GM19240 (cell line): ENCODE results near the gene TMEFF2.
"Not testable (repeated sequence)": the region's sequence is repeated elsewhere in the genome, so short reads cannot be mapped to it uniquely, and the experiment has no call there.

ENCODE experiments used
- DNase-seq: peaks from one replicate; pipeline ENCODE4 v3.0.0; 2011; ENCODE audit warnings: low spot score; ENCODE audit not compliant: insufficient read length

TMEFF2 gene

GRCh38 chr2:192184349-192184748 lies 10.4 kb downstream of the TMEFF2 start:
- DNase-seq = no peak

GRCh38 chr2:192183296-192183695 lies 11.4 kb downstream of the TMEFF2 start:
- DNase-seq = no peak

DNA sequence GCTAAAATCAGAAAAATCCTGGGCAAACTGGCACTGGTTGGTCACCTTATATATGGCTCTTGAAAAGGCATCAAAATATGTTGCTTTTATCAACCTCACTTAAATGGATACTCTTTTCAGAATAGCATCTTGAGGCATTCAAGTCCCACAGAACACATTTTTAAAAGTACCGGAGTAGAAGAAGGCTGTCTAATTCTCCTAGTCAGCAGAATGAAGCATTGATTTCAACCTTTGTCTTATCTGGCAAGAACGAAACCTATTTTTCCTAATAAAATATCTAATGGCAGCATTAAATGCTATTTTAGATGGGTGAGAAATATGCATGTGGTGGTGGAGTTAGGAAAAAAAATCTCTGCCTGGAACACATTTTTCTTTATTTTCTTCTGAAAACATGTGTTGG lies 27.8 kb downstream of the TMEFF2 start:
- DNase-seq = no peak

DNA sequence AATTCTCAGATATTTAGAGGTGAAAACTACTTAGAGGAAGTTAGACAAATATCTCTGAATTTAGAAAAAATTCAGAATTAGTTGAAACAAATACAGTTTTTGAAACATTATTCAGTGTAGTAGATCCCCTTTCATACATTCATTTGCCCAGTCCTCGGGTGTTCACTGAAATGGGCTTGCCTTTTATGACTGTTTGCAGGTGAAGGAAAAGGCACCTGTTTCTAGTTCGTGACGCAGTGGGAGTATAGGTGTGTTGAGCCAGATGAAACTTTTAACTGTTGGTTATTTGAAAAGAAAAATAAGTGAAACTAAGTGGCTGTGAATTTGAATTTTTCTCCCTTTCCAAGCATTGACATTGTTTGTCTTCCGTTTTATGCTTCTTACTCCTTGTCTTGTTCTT lies 28.9 kb downstream of the TMEFF2 start:
- no peak for DNase-seq

- no peak for DNase-seq
Observed at GRCh38 chr2:192162392-192163042, 32.2 kb downstream of the TMEFF2 start.

DNA sequence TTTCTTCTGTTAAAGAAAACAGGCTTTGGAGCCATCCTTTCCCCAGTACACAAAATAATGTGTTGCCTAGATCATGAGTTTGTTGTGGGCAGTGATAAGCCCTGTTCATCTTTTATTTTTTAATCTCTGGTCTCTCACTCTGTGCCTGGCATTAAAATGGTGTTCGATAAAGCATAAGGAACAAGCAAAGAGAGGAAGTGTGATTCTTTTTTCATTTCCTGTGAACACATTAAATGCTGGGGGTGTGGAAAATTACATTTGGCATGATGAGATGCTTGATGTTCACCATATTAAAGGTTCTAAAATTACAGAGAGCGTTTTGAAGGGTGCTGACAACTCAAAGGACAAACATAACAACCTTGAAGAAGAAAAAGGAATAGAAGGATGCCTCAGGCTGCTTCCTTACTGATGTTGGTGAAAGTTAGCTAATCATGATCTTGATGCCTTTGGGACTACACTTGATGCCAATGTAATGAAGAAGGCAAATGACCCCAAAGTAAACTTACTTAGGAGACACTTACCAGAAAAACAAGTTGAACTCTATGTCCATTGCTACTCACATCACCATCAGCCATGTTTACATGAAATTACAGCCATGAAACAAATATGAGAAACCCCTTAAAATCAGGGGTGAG lies 33.0 kb downstream of the TMEFF2 start:
- no peak for DNase-seq

DNA sequence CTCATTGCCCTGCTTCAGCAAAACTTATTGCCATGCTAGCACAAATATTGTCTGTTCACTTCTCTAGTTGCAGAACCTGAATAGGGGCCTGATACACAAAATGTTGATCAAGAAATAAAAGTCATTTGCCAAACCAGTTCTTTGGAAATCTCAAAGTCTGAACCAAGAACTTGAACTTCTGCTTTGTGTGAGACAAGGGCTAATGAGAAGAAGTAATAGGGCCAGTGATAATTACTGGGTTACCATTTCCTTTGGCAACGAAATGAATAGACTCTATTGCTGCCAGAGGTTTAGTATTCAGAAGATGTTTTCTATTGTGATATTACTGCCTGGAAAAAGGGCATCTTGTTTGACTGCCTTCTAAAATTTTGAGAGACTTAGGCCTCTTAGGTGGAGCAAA lies 35.0 kb downstream of the TMEFF2 start:
- no peak for DNase-seq

DNA sequence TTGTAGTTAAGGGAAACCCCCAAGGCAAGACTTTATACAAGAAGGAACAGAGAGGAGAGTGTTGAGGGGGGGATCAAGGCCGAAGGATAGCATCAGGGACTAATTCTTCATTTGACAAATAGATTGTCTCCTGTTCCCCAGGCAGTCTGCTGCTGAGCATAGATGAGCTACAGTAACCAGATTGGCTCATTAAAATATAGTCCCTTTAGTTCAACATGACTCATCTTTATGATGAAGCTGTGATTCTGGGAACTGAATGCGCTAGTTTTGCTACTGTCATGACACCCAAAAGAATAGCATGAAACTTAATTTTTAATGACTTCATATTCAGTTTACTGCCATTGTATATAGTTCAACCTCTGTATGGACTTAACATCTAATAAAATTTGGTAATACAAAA lies 35.5 kb downstream of the TMEFF2 start:
- DNase-seq = no peak

- no peak for DNase-seq
Observed at GRCh38 chr2:192157776-192158175, 37.0 kb downstream of the TMEFF2 start.

DNA sequence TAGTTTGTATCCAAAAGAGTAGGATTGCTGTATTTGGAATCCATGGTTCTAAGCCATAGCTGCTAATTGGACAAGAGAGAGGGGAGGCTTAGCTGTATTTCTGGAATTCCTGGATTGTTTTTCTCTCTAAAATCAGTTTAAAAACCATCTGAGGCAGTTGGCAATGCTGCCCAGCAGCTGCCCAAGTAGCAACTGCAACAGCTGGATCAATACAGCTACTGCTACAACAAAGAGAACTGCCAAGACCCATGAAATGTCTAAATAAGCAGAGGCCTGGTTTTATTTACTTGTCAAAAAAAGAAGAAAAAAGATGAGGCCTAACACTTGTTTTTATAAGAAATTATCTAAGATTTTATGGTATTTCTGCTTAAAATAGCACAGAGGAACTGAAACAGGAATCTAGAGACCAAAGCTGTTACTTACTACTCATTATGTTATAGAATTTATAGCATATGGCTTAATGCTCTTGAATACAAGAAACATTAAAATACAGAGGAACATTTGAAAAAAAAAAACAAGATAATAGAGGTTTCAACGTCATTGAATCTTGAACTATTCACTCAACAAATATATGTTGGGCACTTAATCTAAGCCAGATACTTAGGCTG lies 39.1 kb downstream of the TMEFF2 start:
- DNase-seq = no peak

GRCh38 chr2:192153561-192153960 lies 41.2 kb downstream of the TMEFF2 start:
- no peak for DNase-seq

DNA sequence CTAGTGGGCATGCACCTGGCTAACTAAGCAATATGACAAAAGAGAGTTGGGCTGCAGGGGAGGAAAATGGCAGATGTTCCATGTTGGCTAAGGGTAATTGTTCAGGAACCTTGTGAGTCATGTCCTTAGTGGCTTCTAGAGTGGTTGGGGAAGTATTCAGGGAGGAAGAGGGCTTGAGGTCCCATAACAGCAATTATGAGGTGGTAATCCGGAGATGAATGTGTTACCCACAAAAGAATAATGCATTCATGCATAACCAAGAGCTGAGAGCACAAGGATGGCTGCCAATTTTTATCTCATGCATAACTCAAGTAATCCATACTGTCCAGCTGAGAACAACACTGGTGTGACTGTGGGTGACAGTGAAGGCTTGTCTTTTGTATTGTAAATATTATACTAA lies 42.9 kb downstream of the TMEFF2 start:
- no peak for DNase-seq

DNA sequence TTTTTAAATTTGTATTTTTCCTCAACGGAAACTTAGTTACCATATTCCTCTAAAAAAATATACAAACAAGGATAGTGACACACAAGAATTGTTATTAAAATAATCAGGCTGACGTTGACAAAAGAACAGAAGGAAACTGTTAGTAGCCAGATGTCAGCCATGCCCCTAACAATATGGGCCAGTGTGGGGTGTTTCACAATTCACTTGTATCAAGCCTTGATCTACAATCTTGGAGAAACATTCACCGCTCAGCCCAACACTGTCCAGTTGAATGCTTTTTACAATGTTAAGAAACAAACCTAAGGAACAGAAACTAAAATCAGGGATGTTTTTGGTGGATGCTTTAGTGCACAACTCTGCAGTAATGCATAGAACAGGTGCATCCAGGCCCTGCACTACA lies 44.6 kb downstream of the TMEFF2 start:
- DNase-seq = no peak

DNA sequence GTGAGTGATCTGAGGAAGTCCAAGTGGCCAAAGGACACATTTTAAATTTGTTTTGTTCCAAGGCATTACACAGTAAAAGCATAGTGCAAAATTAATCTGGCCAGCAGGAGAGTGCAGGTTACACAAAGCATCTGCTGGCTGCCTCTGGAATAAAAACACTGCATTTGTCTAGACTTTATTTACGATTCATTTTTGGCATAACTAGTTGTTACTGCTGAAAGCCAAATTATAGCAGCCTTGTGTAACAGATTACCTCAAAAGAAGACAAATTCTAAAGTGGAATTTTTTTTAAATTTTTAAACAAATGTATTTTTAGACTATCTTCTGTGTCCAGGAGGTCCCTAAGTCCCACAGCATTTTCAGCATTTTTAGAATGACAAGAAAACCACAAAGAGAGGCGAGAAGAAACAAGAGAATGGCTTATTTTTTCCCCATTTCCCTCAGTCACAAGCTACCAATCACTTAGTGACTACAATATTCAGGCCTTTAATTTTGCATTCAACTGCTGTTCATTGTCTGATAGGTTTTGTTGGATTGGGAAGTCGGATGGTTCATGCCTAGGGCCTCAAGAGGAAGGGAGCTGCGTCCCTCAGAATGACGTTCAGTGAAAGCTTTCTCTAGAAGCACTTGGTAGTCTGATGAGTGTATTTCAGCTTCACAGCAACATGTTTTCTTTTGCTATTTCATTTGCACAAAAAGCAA lies 46.0 kb downstream of the TMEFF2 start:
- DNase-seq = no peak

GRCh38 chr2:192148241-192148619 lies 46.5 kb downstream of the TMEFF2 start:
- no peak for DNase-seq

DNA sequence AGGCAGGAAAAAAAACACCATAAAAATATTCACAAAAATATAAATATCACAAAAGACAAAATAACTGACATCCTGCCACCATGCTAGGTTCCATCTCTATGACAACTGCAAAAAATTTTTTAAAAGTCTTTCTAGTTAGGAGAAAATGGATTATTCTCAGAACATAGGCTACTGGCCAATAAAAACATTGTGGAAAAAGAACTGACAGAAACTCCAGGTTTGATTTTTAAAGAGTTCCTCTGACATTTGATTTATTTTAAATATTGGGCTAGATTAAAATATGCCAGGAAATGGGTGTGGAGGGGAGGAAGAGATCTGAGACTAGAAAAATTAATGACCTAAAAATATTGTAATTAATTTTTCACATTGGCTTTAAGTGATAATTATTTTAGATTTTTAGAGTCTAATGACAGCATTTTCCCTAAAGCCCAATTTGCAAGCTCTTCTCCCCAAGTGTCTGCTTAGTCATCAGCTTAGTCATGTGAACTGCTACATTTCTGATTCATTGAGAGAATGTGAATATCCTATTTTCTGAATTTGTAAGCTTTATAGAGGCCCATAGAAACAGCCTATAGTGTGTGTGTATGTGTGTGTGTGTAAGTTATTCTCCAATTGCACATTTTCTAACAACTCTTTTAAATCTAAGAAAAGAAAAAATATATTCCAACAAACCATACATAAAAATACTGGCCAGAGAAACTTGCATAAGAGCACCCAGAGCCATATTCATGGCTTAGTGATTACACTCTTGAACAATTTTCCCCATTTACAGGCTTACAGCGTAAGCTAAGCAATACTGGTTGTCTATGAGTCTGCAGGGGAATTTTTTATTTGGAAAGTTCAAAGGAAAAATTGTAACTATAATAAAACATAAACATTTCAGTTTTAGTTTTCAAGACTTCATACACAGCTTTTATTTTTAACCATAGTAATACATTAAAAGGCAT lies 48.4 kb downstream of the TMEFF2 start:
- no peak for DNase-seq

- DNase-seq = no peak
Observed at GRCh38 chr2:192145496-192145895, 49.2 kb downstream of the TMEFF2 start.

DNA sequence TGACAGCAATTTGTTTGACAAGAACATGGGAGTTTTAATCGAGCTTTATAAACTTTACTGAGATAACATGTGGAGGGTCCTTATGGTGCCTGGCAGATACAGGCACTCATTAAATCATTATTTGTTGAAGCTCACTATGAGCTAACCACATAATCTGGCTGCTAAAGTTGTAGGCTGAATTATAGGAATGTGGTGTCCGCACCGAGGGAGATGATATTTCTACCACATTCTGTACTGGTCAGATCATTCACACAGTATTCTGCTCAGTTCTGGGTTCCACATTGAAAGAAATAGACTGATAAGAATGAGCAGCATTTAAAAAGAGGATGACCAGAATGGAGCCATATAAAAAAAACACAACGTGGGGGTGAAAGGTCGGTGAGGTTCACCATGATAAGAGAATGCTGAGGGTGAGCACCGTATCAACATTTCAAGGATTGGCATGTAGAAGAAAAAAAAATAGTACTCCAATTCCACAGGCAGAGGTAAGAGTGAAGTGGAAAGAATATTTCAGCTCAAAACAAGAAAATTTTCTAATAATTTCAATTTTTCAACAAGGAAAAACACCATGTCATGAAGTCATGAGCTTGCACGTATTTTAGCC lies 54.4 kb downstream of the TMEFF2 start:
- DNase-seq = no peak

DNA sequence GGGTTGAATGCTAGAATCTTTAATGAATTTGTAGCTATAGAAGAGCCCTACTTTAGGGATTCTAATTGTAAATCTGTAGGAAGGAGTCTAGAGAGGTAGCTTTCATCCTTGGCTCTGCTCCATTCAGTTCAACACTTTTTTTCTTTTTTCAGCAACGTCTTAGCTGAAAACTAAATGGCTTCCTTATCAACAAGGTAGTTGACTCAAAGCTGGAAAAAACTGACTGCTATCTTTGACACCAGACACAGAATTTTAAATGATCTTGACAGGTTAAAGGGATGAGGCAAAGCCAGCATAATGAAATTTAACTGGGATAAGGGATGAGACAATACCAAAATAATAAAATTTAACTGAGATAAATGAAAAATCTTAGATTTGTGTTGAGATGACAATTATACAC lies 54.9 kb downstream of the TMEFF2 start:
- no peak for DNase-seq

DNA sequence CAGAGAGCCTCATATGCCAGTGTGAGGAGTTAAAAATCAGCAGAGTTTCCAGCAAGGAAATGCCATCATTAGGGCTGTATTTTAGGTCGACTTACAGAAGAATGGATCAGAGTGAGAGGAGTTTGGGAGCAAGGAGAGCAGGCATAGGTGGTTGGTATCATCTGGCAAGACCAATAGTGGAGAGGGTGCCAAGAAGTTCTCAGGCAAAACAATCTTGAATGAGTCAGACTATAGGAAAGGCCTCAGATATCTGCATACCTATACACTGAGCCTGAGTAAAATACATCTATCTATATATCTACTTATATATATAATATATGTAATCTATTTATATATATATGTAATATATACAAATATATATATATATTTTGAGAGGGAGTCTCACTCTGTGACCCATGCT lies 57.3 kb downstream of the TMEFF2 start:
- DNase-seq = no peak

- DNase-seq = not testable (repeated sequence)
Observed at GRCh38 chr2:192132604-192133003, 62.1 kb downstream of the TMEFF2 start.
